ENCODE results near the gene CXCL5. TPM values are rescaled to one million over a fixed set of nuclear protein-coding genes. Genes with fewer than 3 reads are reported as not detected.
A peak's percentile ranks its signal among the peaks of the same experiment; 100 is the strongest.
"Not testable (repeated sequence)": the region's sequence is repeated elsewhere in the genome, so short reads cannot be mapped to it uniquely, and the experiment has no call there.

CXCL5 gene
- total RNA-seq, 2 donors from 2014 or later, result not detected

- Mint-ChIP-seq H3K27ac (no peak overlapping the region), H3K4me1 (ENCODE audit: low read depth in 2 of 2) (no peaks in the 10 kb centered on the region), H3K4me3 (no peak overlapping the region), H3K36me3 (peaks cover under 1% of the 10 kb centered on the region), H3K27me3 (peaks cover 0 to 2% of the 10 kb centered on the region in 2 donors), H3K9me3 (peaks cover 9% of the 10 kb centered on the region)
- ATAC-seq, result peak in 1 of 2 donors; percentile 36
- no peak for DNase-seq (ENCODE audit: low spot score)
Measured at GRCh38 chr4:73976217-73976616, 22.3 kb downstream of the CXCL5 start.

GRCh38 chr4:73974352-73974751 lies 24.1 kb downstream of the CXCL5 start:
- ATAC-seq (no peak), DNase-seq (ENCODE audit: low spot score) (no peak)
- Mint-ChIP-seq H3K36me3 (peaks cover 5% of the 10 kb centered on the region), H3K27me3 (no peaks in the 10 kb centered on the region), H3K4me3 (no peak overlapping the region), H3K27ac (no peak overlapping the region), H3K9me3 (peaks cover 9% of the 10 kb centered on the region), H3K4me1 (ENCODE audit: low read depth in 2 of 2) (no peaks in the 10 kb centered on the region)

GRCh38 chr4:73970945-73971344 lies 27.5 kb downstream of the CXCL5 start:
- DNase-seq (ENCODE audit: low spot score), result no peak
- Mint-ChIP-seq H3K27me3 (no peaks in the 10 kb centered on the region), H3K4me1 (ENCODE audit: low read depth in 2 of 2) (no peaks in the 10 kb centered on the region), H3K36me3 (peaks cover 5% of the 10 kb centered on the region), H3K9me3 (peaks cover 5% of the 10 kb centered on the region), H3K4me3 (no peak overlapping the region), H3K27ac (no peak overlapping the region)
- ATAC-seq, result no peak

GRCh38 chr4:73970011-73970410 lies 28.5 kb downstream of the CXCL5 start:
- no peak overlapping the region for H3K27ac Mint-ChIP-seq
- no peaks in the 10 kb centered on the region for H3K27me3 Mint-ChIP-seq
- H3K4me3 Mint-ChIP-seq, result no peak overlapping the region
- no peaks in the 10 kb centered on the region for H3K4me1 Mint-ChIP-seq (ENCODE audit: low read depth in 2 of 2)
- H3K9me3 Mint-ChIP-seq, result no peaks in the 10 kb centered on the region
- ATAC-seq (no peak), DNase-seq (ENCODE audit: low spot score) (no peak)
- peaks cover 5% of the 10 kb centered on the region for H3K36me3 Mint-ChIP-seq

GRCh38 chr4:73967866-73968265 lies 30.6 kb downstream of the CXCL5 start:
- ATAC-seq (no peak), DNase-seq (ENCODE audit: low spot score) (no peak)
- Mint-ChIP-seq H3K9me3 (peaks cover 11% of the 10 kb centered on the region), H3K27me3 (no peaks in the 10 kb centered on the region), H3K4me3 (no peak overlapping the region), H3K4me1 (ENCODE audit: low read depth in 2 of 2) (no peaks in the 10 kb centered on the region), H3K36me3 (peaks cover 5% of the 10 kb centered on the region), H3K27ac (no peak overlapping the region)

GRCh38 chr4:73964862-73965611 lies 33.4 kb downstream of the CXCL5 start:
- DNase-seq (ENCODE audit: low spot score) (no peak), ATAC-seq (no peak)
- Mint-ChIP-seq H3K9me3 (peaks cover 11% of the 10 kb centered on the region), H3K4me3 (no peak overlapping the region), H3K27me3 (no peaks in the 10 kb centered on the region), H3K4me1 (ENCODE audit: low read depth in 2 of 2) (no peaks in the 10 kb centered on the region), H3K27ac (no peak overlapping the region), H3K36me3 (no peaks in the 10 kb centered on the region)

- ATAC-seq, result no peak
- Mint-ChIP-seq H3K36me3 (no peaks in the 10 kb centered on the region), H3K4me3 (no peak overlapping the region), H3K9me3 (peaks cover 13% of the 10 kb centered on the region), H3K4me1 (ENCODE audit: low read depth in 2 of 2) (no peaks in the 10 kb centered on the region), H3K27me3 (no peaks in the 10 kb centered on the region), H3K27ac (no peak overlapping the region)
- DNase-seq (ENCODE audit: low spot score), result no peak
Measured at GRCh38 chr4:73962724-73963123, 35.8 kb downstream of the CXCL5 start.

- H3K27ac Mint-ChIP-seq; H3K4me1 Mint-ChIP-seq (ENCODE audit: low read depth in 2 of 2); DNase-seq (ENCODE audit: low spot score); H3K27me3 Mint-ChIP-seq; ATAC-seq; H3K36me3 Mint-ChIP-seq; H3K4me3 Mint-ChIP-seq: not testable (repeated sequence)
- peaks cover 11% of the 10 kb centered on the region for H3K9me3 Mint-ChIP-seq
Measured at GRCh38 chr4:73959041-73959440, 39.4 kb downstream of the CXCL5 start.

- Mint-ChIP-seq H3K4me1 (ENCODE audit: low read depth in 2 of 2) (no peaks in the 10 kb centered on the region), H3K4me3 (no peak overlapping the region), H3K9me3 (peaks cover 15% of the 10 kb centered on the region), H3K36me3 (peaks cover 6% of the 10 kb centered on the region), H3K27me3 (peaks cover 0 to 2% of the 10 kb centered on the region in 2 donors), H3K27ac (no peak overlapping the region)
- ATAC-seq (no peak), DNase-seq (ENCODE audit: low spot score) (no peak)
Measured at GRCh38 chr4:73952352-73952751, 46.1 kb downstream of the CXCL5 start.

GRCh38 chr4:73950376-73950920 lies 48.0 kb downstream of the CXCL5 start:
- H3K36me3 Mint-ChIP-seq, result not testable (repeated sequence)

GRCh38 chr4:73948990-73949706 lies 49.3 kb downstream of the CXCL5 start:
- Mint-ChIP-seq H3K4me3 (no peak overlapping the region), H3K4me1 (ENCODE audit: low read depth in 2 of 2) (no peaks in the 10 kb centered on the region), H3K36me3 (peaks cover 5% of the 10 kb centered on the region), H3K9me3 (peaks cover 8% of the 10 kb centered on the region), H3K27me3 (peaks cover 18 to 20% of the 10 kb centered on the region in 2 donors), H3K27ac (no peak overlapping the region)
- no peak for ATAC-seq
- DNase-seq (ENCODE audit: low spot score), result no peak

More at GRCh38 chr4:73950376-73950920, 48.0 kb downstream of the CXCL5 start:
- H3K4me1 Mint-ChIP-seq (ENCODE audit: low read depth in 2 of 2); ATAC-seq; DNase-seq (ENCODE audit: low spot score); H3K27ac Mint-ChIP-seq; H3K4me3 Mint-ChIP-seq; H3K27me3 Mint-ChIP-seq: not testable (repeated sequence)
- peaks cover 15% of the 10 kb centered on the region for H3K9me3 Mint-ChIP-seq

GRCh38 chr4:73948291-73948690 lies 50.2 kb downstream of the CXCL5 start:
- H3K4me1 Mint-ChIP-seq (ENCODE audit: low read depth in 2 of 2), result no peaks in the 10 kb centered on the region
- DNase-seq (ENCODE audit: low spot score), result no peak
- H3K36me3 Mint-ChIP-seq, result peaks cover 5% of the 10 kb centered on the region
- H3K27ac Mint-ChIP-seq, result no peak overlapping the region
- H3K4me3 Mint-ChIP-seq, result no peak overlapping the region
- H3K27me3 Mint-ChIP-seq, result peaks cover 22 to 26% of the 10 kb centered on the region in 2 donors
- H3K9me3 Mint-ChIP-seq, result peaks cover 8% of the 10 kb centered on the region
- no peak for ATAC-seq

- DNase-seq (ENCODE audit: low spot score) (no peak), ATAC-seq (no peak)
- Mint-ChIP-seq H3K9me3 (peaks cover 5% of the 10 kb centered on the region), H3K27ac (no peak overlapping the region), H3K36me3 (peaks cover 5% of the 10 kb centered on the region), H3K4me3 (no peak overlapping the region), H3K4me1 (ENCODE audit: low read depth in 2 of 2) (no peaks in the 10 kb centered on the region), H3K27me3 (peaks cover 28 to 35% of the 10 kb centered on the region in 2 donors)
Measured at GRCh38 chr4:73947239-73947985, 51.1 kb downstream of the CXCL5 start.

Data from natural killer cell treated with Interleukin-12 subunit alpha and Interleukin-12 subunit beta and Interleukin-15 and Interleukin-18, amount 100 ng/mL, for 72 hours (primary cell).